GM19035 (cell line): ENCODE data around the gene FXYD3.
"Not testable (repeated sequence)": the region's sequence is repeated elsewhere in the genome, so short reads cannot be mapped to it uniquely, and the experiment has no call there.

Experiments
- ATAC-seq: cut with Tn5 transposase; IDR thresholded peaks from one replicate; pipeline ENCODE4 v1.9.1; 2021; ENCODE audit not compliant: unreplicated experiment

The FXYD3 gene

GRCh38 chr19:35140962-35141836 is 25.6 kb downstream of the FXYD3 start:
- ATAC-seq, result no peak

DNA sequence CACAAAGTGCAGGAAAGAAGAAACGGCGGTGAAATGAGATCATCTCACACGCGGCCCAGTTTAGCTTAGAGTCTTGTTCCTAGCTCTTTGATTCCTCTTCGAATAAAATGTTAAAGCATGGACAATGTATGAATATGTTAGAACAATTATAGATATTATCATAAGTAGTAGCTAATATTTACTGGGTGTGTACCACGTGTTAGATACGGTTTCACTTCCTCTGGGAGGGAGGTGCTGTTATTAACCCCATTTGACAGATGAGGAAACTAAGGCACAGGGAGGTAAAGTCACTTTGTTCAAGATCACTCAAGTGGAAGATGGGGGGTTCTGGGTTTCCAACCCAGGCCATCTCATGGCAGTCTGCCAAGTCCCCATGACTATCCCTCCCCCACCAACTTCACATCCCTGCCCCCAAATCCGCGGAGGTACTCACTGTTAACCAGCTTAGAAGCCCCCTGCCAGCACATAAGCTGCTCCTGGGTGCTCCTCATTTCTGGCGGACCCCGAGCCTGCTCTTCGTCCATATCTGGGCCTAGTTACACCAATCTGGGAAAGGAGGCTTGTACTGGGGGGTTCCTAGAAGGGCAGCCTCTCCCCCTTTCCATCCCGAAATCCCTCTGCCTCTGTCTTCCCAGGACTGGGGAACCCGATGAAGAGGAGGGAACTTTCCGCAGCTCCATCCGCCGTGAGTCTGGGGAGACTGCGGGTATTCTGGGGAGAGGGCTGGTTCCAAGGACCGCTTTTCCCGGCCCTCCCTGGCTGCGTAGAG is 26.4 kb downstream of the FXYD3 start:
- ATAC-seq, result no peak

- no peak for ATAC-seq
Observed at GRCh38 chr19:35142606-35143230, 27.1 kb downstream of the FXYD3 start.

GRCh38 chr19:35143231-35143715 is 27.6 kb downstream of the FXYD3 start, which contains the start of gene FXYD7:
TSS of gene FXYD7 (plus strand) at chr19:35143255. CDS start at chr19:35143334, 79 bp downstream.
- no peak for ATAC-seq

DNA sequence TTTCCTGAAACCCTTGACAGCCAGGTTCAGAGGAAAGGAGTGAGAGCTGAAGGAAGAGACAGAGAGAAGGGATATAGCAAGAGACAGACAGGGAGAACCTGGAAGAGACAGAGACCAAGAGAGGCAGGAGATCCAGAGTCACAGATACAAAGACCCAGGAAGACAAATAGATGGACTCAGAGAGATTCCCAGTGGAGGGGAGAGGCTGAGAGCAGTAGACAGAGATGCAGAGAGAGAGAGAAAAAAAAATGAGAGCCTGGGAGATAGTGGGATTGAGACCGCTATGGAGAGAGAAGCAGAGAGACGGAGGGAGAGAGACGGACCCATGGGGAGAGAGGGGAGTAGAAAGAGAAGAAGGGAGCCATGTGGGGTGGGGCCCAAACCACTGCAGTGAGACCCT is 28.2 kb downstream of the FXYD3 start:
- ATAC-seq, result no peak

GRCh38 chr19:35144259-35144599 is 28.6 kb downstream of the FXYD3 start:
- no peak for ATAC-seq

- ATAC-seq, result no peak
Observed at GRCh38 chr19:35144600-35145436, 29.2 kb downstream of the FXYD3 start.

- ATAC-seq, result no peak
Observed at GRCh38 chr19:35146746-35147459, 31.3 kb downstream of the FXYD3 start.

GRCh38 chr19:35149463-35149862 is 33.8 kb downstream of the FXYD3 start:
- ATAC-seq, result no peak

DNA sequence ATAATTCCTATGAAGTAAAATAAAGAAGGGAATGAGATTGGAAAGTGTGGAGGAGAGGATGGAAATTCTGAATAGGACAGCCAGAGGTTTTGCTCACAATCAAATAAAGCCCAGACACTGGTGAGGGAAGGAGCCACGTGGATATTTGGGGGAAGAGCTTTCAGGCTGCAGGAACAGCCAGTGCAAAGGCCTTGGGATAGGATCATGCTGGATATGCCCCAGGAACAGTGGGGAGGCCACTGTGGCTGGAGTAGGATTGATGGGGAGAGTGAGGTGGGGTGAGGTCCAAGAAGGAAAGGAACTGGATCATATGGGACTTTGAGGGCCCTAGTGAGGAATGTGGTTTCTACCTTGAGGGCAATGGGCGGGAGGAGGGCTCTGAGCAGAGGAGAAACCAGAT is 34.8 kb downstream of the FXYD3 start:
- no peak for ATAC-seq

DNA sequence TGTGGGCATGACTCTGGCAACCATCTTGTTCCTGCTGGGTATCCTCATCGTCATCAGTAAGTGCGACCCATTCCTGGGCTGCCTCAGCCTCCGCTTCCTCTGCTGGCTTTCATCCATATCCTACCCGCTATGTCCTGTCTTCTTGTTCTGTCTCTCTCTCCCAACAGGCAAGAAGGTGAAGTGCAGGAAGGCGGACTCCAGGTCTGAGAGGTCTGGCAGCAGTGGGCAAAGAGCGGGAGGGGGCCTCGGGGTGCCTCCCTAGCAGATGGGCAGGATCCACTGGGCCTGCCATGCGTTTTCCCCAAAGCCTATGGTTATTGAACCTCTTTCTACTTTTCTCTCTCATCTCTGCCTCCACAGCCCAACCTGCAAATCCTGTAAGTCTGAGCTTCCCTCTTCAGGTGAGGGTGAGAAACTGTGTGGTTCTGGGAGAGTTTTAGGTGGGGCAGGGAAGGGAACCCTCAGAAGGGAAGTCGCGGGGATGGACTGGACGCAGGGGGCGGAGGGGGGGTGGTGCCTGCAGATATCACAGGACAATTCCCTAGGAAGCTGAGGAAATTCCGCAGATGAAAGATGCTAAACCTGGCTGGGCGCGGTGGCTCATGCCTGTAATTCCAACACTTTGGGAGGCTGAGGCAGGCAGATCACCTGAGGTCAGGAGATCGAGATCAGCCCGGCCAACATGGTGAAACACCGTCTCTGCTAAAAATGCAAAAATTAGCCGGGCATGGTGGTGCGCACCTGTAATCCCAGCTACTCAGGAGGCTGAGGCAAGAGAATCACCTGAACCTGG is 35.8 kb downstream of the FXYD3 start:
- ATAC-seq, result no peak

DNA sequence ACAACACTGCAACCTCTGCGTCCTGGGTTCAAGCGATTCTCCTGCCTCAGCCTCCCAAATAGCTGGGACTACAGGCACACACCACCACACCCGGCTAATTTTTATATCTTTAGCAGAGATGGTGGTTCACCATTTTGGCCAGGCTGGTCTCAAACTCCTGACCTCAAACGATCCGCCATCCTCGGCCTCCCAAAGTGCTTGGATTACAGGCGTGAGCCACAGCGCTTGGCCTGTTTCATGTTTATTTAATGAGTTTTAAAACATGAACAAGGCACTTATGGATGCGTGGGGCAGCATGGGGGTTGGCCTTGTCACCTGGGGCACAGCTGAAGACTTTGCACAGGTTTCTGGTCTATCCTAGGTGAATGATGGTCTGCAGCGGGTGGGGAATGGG is 37.5 kb downstream of the FXYD3 start:
- ATAC-seq, result not testable (repeated sequence)

- ATAC-seq, result no peak
Observed at GRCh38 chr19:35153701-35154524, 38.3 kb downstream of the FXYD3 start.

GRCh38 chr19:35154525-35155406 is 39.1 kb downstream of the FXYD3 start, which contains the start of gene FXYD5:
TSS of gene FXYD5 (plus strand) at chr19:35154735. CDS start at chr19:35155551, 816 bp downstream.
- ATAC-seq, result no peak

DNA sequence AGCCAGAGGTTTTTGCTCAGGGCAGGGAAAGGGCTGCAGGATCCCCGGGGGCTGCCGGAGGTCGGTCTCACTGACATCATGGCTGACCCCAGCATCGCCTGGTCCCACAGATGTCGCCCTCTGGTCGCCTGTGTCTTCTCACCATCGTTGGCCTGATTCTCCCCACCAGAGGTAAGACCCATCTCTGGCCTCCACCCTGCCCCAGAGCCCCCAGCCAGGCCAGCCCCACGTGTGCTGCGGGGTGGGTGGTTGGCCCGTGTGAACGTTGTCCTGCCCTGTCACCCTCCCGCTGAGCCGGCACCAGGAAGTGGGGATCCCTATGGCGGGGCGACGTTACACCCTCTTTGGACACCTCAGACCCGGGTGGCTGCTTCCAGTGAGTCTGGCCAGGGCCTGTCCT is 39.8 kb downstream of the FXYD3 start:
- no peak for ATAC-seq

DNA sequence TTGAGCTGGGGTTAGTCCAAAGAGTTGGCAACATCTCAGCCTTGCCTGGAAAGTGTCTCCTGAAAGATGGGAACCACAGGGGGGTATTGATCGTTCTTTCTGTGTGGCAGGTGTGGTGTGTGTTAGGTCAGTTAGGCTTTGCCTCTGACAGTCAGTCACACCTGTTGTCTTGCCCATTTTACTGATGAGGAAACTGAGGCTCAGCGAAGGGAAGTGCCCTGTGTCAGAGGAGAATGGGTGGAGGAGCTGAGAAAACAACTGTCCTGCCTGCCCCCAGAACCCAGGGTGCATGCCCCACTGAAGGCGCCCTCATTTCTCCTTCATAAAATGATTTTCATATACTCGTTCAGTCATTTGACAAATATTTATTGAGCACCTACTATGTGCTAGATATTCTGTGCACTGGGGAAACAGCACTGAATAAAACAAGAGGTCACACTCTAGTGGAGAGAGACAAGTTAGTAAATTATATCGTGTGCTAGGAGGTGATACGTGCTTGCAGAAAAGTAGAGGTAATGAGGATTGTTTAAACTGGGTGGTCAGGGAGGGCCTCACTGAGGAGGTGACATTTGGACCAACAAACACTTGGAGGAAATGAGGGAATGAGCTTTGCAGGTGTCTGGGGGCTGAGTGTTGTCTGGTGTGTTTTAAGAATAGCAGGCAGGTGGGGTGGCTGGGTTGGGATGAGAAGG is 40.5 kb downstream of the FXYD3 start:
- no peak for ATAC-seq

DNA sequence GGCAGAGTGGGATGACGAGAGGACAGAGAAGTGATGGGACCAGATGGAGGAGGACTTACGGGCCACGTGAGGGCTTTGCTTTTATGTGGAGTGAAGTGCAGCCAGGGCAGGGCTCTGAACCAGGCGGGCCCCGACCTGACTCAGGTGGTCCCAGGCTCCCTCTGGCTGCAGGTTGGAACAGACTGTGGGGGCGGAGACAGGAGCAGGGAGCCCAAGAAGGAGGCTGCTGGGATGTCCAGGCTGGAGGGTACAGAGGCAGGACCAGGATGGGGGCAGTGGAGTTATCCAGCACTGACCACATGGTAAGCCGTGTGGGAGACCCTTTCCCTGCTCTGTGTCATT is 41.0 kb downstream of the FXYD3 start:
- ATAC-seq, result no peak
